ENCODE data around the gene UFM1. TPM values are rescaled to one million over a fixed set of nuclear protein-coding genes. Genes with fewer than 3 reads are reported as not detected.

The UFM1 gene
- total and polyA plus RNA-seq, 9 of the 15 experiments (the other 6 are each of a cell fraction or from before 2014, with no cell fraction given), result 26.3 to 58.5 (median 36.1) TPM

DNA sequence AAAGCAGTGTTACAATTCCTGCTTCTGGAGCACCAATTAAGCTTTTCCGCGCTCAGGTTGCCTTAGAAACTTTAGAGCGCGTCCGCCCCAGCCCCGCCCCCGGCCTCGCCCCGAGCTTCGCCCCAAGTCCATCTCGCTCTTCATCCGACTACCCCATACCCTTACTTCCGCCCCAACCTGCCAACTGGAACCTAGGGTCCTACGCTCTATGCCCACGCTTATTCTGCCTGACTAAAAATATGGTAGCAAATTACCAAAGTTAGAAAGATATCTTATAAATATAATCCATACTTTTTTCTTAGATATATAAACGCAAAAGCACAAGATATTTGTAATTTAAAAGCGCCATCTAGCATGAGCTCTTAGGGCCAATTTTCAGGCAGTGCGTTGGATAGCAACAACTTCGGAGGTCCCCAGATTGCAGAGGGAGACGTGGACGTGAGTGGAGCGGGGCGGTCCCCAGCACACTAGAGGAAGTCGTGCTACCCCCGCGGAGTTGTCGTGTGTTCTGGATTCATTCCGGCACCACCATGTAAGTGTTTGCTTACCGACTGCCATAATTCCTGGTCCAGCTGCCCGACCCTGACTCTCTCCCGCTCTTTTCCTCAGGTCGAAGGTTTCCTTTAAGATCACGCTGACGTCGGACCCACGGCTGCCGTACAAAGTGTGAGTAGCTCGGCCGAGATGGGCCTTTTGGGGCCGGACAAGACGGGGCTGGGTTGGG lies at the start of gene UFM1 (continued):
- TF ChIP-seq KDM4B (IDR thresholded peaks at IDR 0.05; ENCODE audit: borderline replicate concordance in 2 of 2, low read depth in 1 of 2), result no peak
- TF ChIP-seq, protein P1, sequence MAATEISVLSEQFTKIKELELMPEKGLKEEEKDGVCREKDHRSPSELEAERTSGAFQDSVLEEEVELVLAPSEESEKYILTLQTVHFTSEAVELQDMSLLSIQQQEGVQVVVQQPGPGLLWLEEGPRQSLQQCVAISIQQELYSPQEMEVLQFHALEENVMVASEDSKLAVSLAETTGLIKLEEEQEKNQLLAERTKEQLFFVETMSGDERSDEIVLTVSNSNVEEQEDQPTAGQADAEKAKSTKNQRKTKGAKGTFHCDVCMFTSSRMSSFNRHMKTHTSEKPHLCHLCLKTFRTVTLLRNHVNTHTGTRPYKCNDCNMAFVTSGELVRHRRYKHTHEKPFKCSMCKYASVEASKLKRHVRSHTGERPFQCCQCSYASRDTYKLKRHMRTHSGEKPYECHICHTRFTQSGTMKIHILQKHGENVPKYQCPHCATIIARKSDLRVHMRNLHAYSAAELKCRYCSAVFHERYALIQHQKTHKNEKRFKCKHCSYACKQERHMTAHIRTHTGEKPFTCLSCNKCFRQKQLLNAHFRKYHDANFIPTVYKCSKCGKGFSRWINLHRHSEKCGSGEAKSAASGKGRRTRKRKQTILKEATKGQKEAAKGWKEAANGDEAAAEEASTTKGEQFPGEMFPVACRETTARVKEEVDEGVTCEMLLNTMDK (IDR thresholded peaks at IDR 0.05; ENCODE audit: borderline replicate concordance, insufficient read depth, low read depth, low read length, poor library complexity, severe bottlenecking), result no peak
- no peak for TF ChIP-seq SMAD3 (CRISPR knock-in tag; conservative IDR thresholded peaks at IDR 0.05)
- TF ChIP-seq ZBED1 (IDR thresholded peaks at IDR 0.05), result no peak
- TF ChIP-seq KLF1 (tag; IDR thresholded peaks at IDR 0.05), result no peak
- no peak for TF ChIP-seq ATF1 (CRISPR knock-in tag; IDR thresholded peaks at IDR 0.05)
- TF ChIP-seq ATF1 (tag; IDR thresholded peaks at IDR 0.05), result peak; percentile 90
- no peak for TF ChIP-seq HNRNPK (IDR thresholded peaks at IDR 0.05; ENCODE audit: low read depth, low read length, poor library complexity, severe bottlenecking)
- no peak for TF ChIP-seq STAG1 (CRISPR knock-in tag; IDR thresholded peaks at IDR 0.05; ENCODE audit: borderline replicate concordance)
- no peak for TF ChIP-seq TEAD4 (IDR thresholded peaks at IDR 0.05; ENCODE audit: low read length)
- no peak for TF ChIP-seq TEAD4 (CRISPR knock-in tag; IDR thresholded peaks at IDR 0.05; ENCODE audit: borderline replicate concordance)
- no peak for TF ChIP-seq ZFP36 (IDR thresholded peaks at IDR 0.05; ENCODE audit: low read depth, low read length, partially characterized antibody)
- no peak for TF ChIP-seq ZNF133 (CRISPR knock-in tag; IDR thresholded peaks at IDR 0.05)
- no peak for TF ChIP-seq NR4A1 (CRISPR knock-in tag; IDR thresholded peaks at IDR 0.05)
- no peak for TF ChIP-seq NR4A1 (tag; IDR thresholded peaks at IDR 0.05)
- no peak for TF ChIP-seq TSC22D4 (tag; IDR thresholded peaks at IDR 0.05)
- no peak for TF ChIP-seq JUNB (CRISPR knock-in tag; conservative IDR thresholded peaks at IDR 0.05)
- no peak for TF ChIP-seq TRIM28 (IDR thresholded peaks at IDR 0.05)
- no peak for TF ChIP-seq SP2 (IDR thresholded peaks at IDR 0.05; ENCODE audit: extremely low read depth, low read depth, low read length, poor library complexity, severe bottlenecking)
- TF ChIP-seq, protein P2, sequence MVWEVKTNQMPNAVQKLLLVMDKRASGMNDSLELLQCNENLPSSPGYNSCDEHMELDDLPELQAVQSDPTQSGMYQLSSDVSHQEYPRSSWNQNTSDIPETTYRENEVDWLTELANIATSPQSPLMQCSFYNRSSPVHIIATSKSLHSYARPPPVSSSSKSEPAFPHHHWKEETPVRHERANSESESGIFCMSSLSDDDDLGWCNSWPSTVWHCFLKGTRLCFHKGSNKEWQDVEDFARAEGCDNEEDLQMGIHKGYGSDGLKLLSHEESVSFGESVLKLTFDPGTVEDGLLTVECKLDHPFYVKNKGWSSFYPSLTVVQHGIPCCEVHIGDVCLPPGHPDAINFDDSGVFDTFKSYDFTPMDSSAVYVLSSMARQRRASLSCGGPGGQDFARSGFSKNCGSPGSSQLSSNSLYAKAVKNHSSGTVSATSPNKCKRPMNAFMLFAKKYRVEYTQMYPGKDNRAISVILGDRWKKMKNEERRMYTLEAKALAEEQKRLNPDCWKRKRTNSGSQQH (CRISPR knock-in tag; IDR thresholded peaks at IDR 0.05), result no peak
- TF ChIP-seq, protein P3, sequence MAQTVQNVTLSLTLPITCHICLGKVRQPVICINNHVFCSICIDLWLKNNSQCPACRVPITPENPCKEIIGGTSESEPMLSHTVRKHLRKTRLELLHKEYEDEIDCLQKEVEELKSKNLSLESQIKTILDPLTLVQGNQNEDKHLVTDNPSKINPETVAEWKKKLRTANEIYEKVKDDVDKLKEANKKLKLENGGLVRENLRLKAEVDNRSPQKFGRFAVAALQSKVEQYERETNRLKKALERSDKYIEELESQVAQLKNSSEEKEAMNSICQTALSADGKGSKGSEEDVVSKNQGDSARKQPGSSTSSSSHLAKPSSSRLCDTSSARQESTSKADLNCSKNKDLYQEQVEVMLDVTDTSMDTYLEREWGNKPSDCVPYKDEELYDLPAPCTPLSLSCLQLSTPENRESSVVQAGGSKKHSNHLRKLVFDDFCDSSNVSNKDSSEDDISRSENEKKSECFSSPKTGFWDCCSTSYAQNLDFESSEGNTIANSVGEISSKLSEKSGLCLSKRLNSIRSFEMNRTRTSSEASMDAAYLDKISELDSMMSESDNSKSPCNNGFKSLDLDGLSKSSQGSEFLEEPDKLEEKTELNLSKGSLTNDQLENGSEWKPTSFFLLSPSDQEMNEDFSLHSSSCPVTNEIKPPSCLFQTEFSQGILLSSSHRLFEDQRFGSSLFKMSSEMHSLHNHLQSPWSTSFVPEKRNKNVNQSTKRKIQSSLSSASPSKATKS (CRISPR knock-in tag; IDR thresholded peaks at IDR 0.05), result no peak
- TF ChIP-seq GABPA (tag; conservative IDR thresholded peaks at IDR 0.05; ENCODE audit: low read depth), result peak; percentile 87
- no peak for TF ChIP-seq RAD51 (IDR thresholded peaks at IDR 0.05; ENCODE audit: borderline replicate concordance, low read depth)
- TF ChIP-seq CEBPG (CRISPR knock-in tag; IDR thresholded peaks at IDR 0.05), result no peak
- TF ChIP-seq CEBPG (tag; conservative IDR thresholded peaks at IDR 0.05 in 1 of 2, IDR thresholded peaks at IDR 0.05 in 1 of 2), result no peak
